Upper lobe of right lung (tissue), 1 donor: ENCODE measurements around the gene RXRA. TPM values are rescaled to one million over a fixed set of nuclear protein-coding genes. Genes with fewer than 3 reads are reported as not detected.
A peak's percentile ranks its signal among the peaks of the same experiment; 100 is the strongest.

Source experiments
- ATAC-seq: fragments of 200-7000 bp; cut with Tn5 transposase; one replicate; pipeline ENCODE4 v1.9.1; 2020; ENCODE audit warnings: mild to moderate bottlenecking, moderate library complexity
- DNase-seq: peaks from one replicate; pipeline ENCODE4 v3.0.0-alpha.2; 2020
- H3K27ac ChIP-seq: fragments of 200-600 bp; one replicate; pipeline ENCODE4 v1.8.0; 2022
- H3K27me3 ChIP-seq: fragments of 200-600 bp; one replicate; pipeline ENCODE4 v1.8.0; 2022; ENCODE audit warnings: mild to moderate bottlenecking
- H3K36me3 ChIP-seq: fragments of 200-600 bp; one replicate; pipeline ENCODE4 v1.8.0; 2022
- H3K4me1 ChIP-seq: fragments of 200-600 bp; one replicate; pipeline ENCODE4 v1.8.0; 2022
- H3K4me3 ChIP-seq: fragments of 200-600 bp; one replicate; pipeline ENCODE4 v1.8.0; 2022; ENCODE audit warnings: mild to moderate bottlenecking
- H3K9me3 ChIP-seq: fragments of 200-600 bp; one replicate; pipeline ENCODE4 v1.8.0; 2022
- intact Hi-C: fragments of 100-400 bp; cut with DNase I; formaldehyde crosslinking; loops from one replicate; pipeline ENCODE4 v1.11.0; 2022
- total RNA-seq: library from RNA; stranded (reverse); fragmentation: NEBNext Ultra II Directional; extraction: Animal tissue kit (Norgen Biotek cat#: 25700); gene quantifications from one replicate; pipeline ENCODE4 v1.2.1, GENCODE V29; 2021
- TF ChIP-seq, protein P1 (sequence below): fragments of 200-600 bp; IDR thresholded peaks from one replicate; pipeline ENCODE4 v1.8.0; 2022; ENCODE audit warnings: antibody characterized with exemption
- donor health status: DM: no; HTN: yes; CAD: no; lungs with severe emphysema.

The RXRA gene
- total RNA-seq, 1 donor from 2014 or later, result 80.6 TPM

DNA sequence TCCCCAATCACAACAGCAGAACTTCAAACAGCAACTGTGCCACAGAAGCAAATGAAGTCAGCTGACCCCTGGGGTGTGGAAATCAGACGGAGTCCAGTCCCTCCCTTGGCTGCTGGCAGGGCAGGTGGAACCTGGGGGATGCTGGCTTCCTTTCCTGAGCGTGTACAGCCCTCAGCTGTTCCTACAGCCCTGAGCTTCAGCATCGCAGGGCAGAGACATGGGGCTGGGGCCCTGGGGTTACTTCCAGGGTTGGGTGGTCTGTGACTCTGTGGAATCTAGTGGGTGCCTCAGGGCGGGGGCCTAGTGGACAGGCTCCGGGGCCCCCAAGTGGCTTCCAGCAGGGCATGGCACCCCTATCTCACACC is 7.3 kb upstream of the RXRA start:
- H3K4me3 ChIP-seq, result no peak overlapping the region
- H3K9me3 ChIP-seq, result no peaks in the 10 kb centered on the region
- H3K36me3 ChIP-seq, result no peaks in the 10 kb centered on the region
- TF ChIP-seq, protein P1, sequence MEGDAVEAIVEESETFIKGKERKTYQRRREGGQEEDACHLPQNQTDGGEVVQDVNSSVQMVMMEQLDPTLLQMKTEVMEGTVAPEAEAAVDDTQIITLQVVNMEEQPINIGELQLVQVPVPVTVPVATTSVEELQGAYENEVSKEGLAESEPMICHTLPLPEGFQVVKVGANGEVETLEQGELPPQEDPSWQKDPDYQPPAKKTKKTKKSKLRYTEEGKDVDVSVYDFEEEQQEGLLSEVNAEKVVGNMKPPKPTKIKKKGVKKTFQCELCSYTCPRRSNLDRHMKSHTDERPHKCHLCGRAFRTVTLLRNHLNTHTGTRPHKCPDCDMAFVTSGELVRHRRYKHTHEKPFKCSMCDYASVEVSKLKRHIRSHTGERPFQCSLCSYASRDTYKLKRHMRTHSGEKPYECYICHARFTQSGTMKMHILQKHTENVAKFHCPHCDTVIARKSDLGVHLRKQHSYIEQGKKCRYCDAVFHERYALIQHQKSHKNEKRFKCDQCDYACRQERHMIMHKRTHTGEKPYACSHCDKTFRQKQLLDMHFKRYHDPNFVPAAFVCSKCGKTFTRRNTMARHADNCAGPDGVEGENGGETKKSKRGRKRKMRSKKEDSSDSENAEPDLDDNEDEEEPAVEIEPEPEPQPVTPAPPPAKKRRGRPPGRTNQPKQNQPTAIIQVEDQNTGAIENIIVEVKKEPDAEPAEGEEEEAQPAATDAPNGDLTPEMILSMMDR, result no peak
- DNase-seq, result peak; percentile 48
- no peak overlapping the region for H3K27ac ChIP-seq
- intact Hi-C loops, result no loop called here
- no peaks in the 10 kb centered on the region for H3K27me3 ChIP-seq
- peaks cover 7% of the 10 kb centered on the region for H3K4me1 ChIP-seq
- no peak for ATAC-seq

DNA sequence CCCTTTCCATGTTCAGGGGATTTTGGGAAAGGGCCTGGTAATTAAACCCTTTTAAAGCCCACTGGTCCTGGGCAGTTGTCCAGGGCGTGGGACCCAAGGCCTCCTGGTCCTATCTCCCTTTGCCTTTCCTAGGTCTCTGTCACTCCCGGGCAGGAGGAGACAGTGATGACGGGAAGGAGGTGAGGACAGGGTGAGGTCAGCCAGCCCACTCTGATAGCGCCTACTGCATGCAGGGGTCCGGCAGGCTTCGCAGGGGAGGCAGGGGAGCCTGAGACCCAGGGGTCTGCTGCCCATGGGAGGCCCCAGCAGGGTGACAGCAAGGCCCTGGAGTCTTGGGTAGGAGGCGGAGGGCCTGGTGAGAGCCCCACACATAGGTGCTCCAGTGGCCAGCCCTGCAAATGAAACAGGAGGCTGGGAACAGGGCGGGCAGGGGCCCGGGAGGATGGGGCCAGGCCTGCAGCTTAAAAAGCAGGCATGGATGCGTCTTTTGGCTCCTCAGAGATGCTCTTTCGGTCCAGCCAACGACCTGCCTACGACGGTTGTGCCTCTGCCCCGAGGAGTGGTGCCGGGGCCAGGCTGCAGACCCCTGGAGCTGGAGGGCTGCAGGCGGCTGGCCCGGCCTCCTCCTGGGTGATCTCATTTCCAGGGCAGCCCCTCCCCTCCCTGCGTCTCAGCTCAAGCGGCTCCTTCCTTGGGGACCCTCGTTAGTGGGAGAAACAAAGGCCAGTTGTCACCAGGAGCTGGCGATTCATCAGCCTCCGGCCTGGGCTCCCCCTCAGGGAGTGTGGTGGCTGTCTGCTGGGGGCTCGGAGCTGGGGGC is 6.7 kb upstream of the RXRA start:
- ATAC-seq, result no peak

DNA sequence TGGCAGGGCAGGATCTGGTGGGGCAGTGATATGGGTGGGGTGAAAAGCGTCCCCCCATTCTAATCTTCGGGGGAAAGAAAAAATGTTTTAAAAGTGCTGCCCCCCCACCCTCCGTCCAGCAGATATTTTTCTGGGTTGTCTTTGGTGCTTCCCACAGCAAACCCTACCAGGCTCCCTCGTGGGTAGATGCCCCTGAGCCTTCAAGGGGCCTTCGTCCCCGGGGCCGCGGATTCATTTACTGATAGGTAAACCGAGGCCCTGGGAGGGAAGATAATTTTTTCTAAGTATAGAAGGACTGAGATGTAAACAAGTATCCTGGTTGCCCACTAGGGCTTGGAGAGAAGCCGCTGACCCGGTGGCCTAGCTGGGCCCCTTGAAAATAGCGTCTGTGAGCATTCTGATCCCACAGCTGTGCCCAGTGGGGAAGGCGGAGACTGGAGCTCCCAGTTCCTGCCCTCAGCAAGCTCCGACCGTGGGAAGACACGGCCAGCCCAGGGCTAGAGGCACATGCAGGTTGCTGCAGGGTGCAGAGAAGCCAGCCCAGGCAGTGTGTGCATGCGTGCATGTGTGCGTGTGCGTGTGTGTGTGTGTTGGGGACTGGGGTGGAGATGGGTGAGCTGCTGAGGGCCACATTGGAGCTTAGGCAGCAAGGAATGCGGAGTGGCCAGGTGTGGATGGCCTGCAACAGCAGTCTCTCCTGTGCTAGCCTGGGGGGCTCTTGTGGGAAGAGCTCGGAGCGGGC is 6.0 kb upstream of the RXRA start:
- no peaks in the 10 kb centered on the region for H3K27me3 ChIP-seq
- TF ChIP-seq, protein P1, result no peak
- no peak overlapping the region for H3K4me3 ChIP-seq
- intact Hi-C loops, result no loop called here
- H3K27ac ChIP-seq, result no peak overlapping the region
- no peaks in the 10 kb centered on the region for H3K36me3 ChIP-seq
- DNase-seq, result peak; percentile 54
- ATAC-seq, result no peak
- peaks cover 18% of the 10 kb centered on the region for H3K4me1 ChIP-seq
- no peaks in the 10 kb centered on the region for H3K9me3 ChIP-seq

More for the DNA sequence above, 6.7 kb upstream of the RXRA start:
- intact Hi-C loops, result no loop called here
- peak; percentile 55 for DNase-seq
- TF ChIP-seq, protein P1, result no peak
- H3K27me3 ChIP-seq, result no peaks in the 10 kb centered on the region
- peaks cover 12% of the 10 kb centered on the region for H3K4me1 ChIP-seq
- H3K4me3 ChIP-seq, result no peak overlapping the region
- H3K9me3 ChIP-seq, result no peaks in the 10 kb centered on the region
- H3K27ac ChIP-seq, result no peak overlapping the region
- H3K36me3 ChIP-seq, result no peaks in the 10 kb centered on the region

DNA sequence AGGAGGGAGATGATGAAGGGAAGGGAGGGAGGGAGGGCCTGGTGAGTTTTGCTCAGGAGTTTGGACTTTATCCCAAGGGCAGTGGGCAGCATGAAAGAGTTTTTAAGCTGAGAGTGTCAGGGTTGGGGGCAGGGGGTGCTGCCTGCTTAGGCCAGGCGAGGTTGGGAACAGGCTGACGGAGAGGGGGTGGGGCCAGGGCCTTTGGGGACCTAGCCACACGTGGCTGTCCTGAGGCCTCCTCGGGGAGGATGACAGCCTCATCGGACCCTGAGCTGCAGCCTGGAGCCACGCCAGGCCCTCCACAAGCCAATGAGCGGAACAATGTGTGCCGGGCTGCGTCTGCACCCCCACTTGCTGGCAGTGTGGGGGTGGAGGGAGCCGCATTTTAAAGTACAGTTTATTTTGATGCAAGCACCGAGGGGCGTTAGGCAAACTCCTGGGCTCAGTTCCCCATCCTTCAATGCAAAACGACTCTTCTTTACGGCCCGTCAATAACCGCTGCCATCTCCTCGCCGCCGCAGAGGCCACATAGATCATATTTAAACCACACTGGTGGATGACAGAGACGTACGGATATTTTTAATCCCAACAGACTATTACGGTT is 5.3 kb upstream of the RXRA start:
- Histone ChIP-seq H3K36me3 (no peaks in the 10 kb centered on the region), H3K27me3 (no peaks in the 10 kb centered on the region), H3K4me3 (no peak overlapping the region), H3K27ac (no peak overlapping the region), H3K9me3 (no peaks in the 10 kb centered on the region), H3K4me1 (peaks cover 18% of the 10 kb centered on the region)
- ATAC-seq (no peak), DNase-seq (peak; percentile 58)
- TF ChIP-seq, protein P1, result no peak
- intact Hi-C loops, result no loop called here

DNA sequence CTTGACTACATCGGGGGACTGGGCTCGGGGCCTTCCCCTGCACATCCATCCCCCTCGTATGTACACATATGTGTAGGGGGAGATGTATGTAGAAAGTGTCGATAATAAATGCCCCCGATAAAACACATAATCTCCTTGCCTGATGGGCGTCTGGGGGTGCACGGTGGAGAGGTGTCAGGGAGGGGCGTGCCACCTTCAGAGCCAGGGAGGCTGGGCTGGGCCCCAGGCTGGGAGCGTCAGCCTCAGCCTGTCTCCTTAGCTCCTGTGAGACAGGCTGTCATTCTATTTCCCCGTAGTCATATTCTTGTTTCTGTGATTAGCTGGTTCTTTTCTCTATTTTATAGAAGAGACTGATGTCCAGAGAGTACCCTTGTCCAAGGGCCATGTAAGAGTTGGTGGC is 4.7 kb upstream of the RXRA start:
- Histone ChIP-seq H3K4me1 (peaks cover 18% of the 10 kb centered on the region), H3K36me3 (no peaks in the 10 kb centered on the region), H3K4me3 (no peak overlapping the region), H3K27ac (no peak overlapping the region), H3K27me3 (no peaks in the 10 kb centered on the region), H3K9me3 (no peaks in the 10 kb centered on the region)
- ATAC-seq, result no peak
- TF ChIP-seq, protein P1, result no peak
- DNase-seq, result peak; percentile 40
- intact Hi-C loops, result no loop called here
